Stomach smooth muscle (tissue), 2 donors: Measurements from ENCODE around the gene CDK11B.
"Not testable (repeated sequence)": the region's sequence is repeated elsewhere in the genome, so short reads cannot be mapped to it uniquely, and the experiment has no call there.

Experiments used
- H3K27ac ChIP-seq: one replicate; pipeline ENCODE4 v1.7.0; 2013; ENCODE audit warnings: mild to moderate bottlenecking, low read length, inconsistent platforms
- H3K27me3 ChIP-seq, 2 donors: one replicate each; pipeline ENCODE4 v1.7.0; 2013; ENCODE audit warnings: low read length in 2 of 2; ENCODE audit not compliant: insufficient read depth in 2 of 2, control insufficient read depth in 1 of 2
- H3K36me3 ChIP-seq, 2 donors: one replicate each; pipeline ENCODE4 v1.7.0; 2013; ENCODE audit warnings: low read length in 2 of 2; ENCODE audit not compliant: control insufficient read depth in 2 of 2, insufficient read depth in 2 of 2
- H3K4me1 ChIP-seq: one replicate; pipeline ENCODE4 v1.7.0; 2013; ENCODE audit warnings: low read length; ENCODE audit not compliant: control insufficient read depth, insufficient read depth
- H3K4me3 ChIP-seq, 2 donors: one replicate each; pipeline ENCODE4 v1.7.0; 2013; ENCODE audit warnings: low read length in 2 of 2
- H3K9ac ChIP-seq, 2 donors: one replicate each; pipeline ENCODE4 v1.7.0; 2013; ENCODE audit warnings: low read length in 2 of 2, mild to moderate bottlenecking in 1 of 2
- H3K9me3 ChIP-seq, 2 donors: one replicate each; pipeline ENCODE4 v1.7.0; 2013; ENCODE audit warnings: low read length in 2 of 2; ENCODE audit not compliant: control insufficient read depth in 2 of 2
- donor health status: healthy.
- donor health status: Pancreatic carcinoma.

Gene CDK11B

GRCh38 chr1:1646326-1646725, 12.5 kb downstream of the CDK11B start:
- H3K9me3 ChIP-seq, H3K27me3 ChIP-seq, H3K27ac ChIP-seq, H3K4me1 ChIP-seq, H3K4me3 ChIP-seq, H3K9ac ChIP-seq: not testable (repeated sequence)
- H3K36me3 ChIP-seq, result peaks cover 20 to 23% of the 10 kb centered on the region in 2 donors

GRCh38 chr1:1640711-1641461, 17.9 kb downstream of the CDK11B start:
- not testable (repeated sequence) for H3K9ac ChIP-seq, H3K9me3 ChIP-seq, H3K27me3 ChIP-seq, H3K4me1 ChIP-seq, H3K36me3 ChIP-seq, H3K27ac ChIP-seq, H3K4me3 ChIP-seq

- not testable (repeated sequence) for H3K9me3 ChIP-seq, H3K36me3 ChIP-seq, H3K9ac ChIP-seq, H3K4me3 ChIP-seq, H3K27ac ChIP-seq, H3K4me1 ChIP-seq, H3K27me3 ChIP-seq
These were observed 18.7 kb downstream of the CDK11B start for GRCh38 chr1:1640081-1640480.

GRCh38 chr1:1639368-1639767, 19.4 kb downstream of the CDK11B start:
- not testable (repeated sequence) for H3K9me3 ChIP-seq

GRCh38 chr1:1638528-1638927, 20.3 kb downstream of the CDK11B start:
- H3K4me1 ChIP-seq, H3K27ac ChIP-seq, H3K4me3 ChIP-seq, H3K9ac ChIP-seq, H3K27me3 ChIP-seq, H3K36me3 ChIP-seq, H3K9me3 ChIP-seq: not testable (repeated sequence)

More at GRCh38 chr1:1639368-1639767, 19.4 kb downstream of the CDK11B start:
- H3K4me3 ChIP-seq, H3K4me1 ChIP-seq, H3K36me3 ChIP-seq, H3K9ac ChIP-seq, H3K27ac ChIP-seq, H3K27me3 ChIP-seq: not testable (repeated sequence)

- not testable (repeated sequence) for H3K9me3 ChIP-seq, H3K9ac ChIP-seq, H3K4me3 ChIP-seq, H3K4me1 ChIP-seq, H3K27me3 ChIP-seq, H3K27ac ChIP-seq, H3K36me3 ChIP-seq
These were observed 21.3 kb downstream of the CDK11B start for GRCh38 chr1:1637479-1637875.

GRCh38 chr1:1636621-1637478, 22.0 kb downstream of the CDK11B start:
- not testable (repeated sequence) for H3K27me3 ChIP-seq, H3K4me3 ChIP-seq, H3K9me3 ChIP-seq, H3K27ac ChIP-seq, H3K4me1 ChIP-seq, H3K9ac ChIP-seq, H3K36me3 ChIP-seq

- H3K9ac ChIP-seq, H3K36me3 ChIP-seq: not testable (repeated sequence)
These were observed 24.2 kb downstream of the CDK11B start for GRCh38 chr1:1634613-1635012.

GRCh38 chr1:1633409-1633808, 25.4 kb downstream of the CDK11B start:
- not testable (repeated sequence) for H3K27ac ChIP-seq, H3K36me3 ChIP-seq, H3K4me1 ChIP-seq, H3K4me3 ChIP-seq, H3K9ac ChIP-seq, H3K9me3 ChIP-seq
- peaks cover 0 to 24% of the 10 kb centered on the region in 2 donors for H3K27me3 ChIP-seq

More at GRCh38 chr1:1634613-1635012, 24.2 kb downstream of the CDK11B start:
- not testable (repeated sequence) for H3K4me3 ChIP-seq, H3K4me1 ChIP-seq, H3K9me3 ChIP-seq, H3K27ac ChIP-seq
- peaks cover 0 to 20% of the 10 kb centered on the region in 2 donors for H3K27me3 ChIP-seq

GRCh38 chr1:1631782-1632420, 26.9 kb downstream of the CDK11B start, which contains the start of gene MMP23B:
TSS of gene MMP23B (plus strand) at chr1:1632173. CDS start at chr1:1632219, 46 bp downstream.
- no peak within 1 kb of the TSS for H3K27ac ChIP-seq
- H3K4me3 ChIP-seq, result peak within 1 kb of the TSS in 1 of 2 donors; percentile 35

More at GRCh38 chr1:1631782-1632420, 26.9 kb downstream of the CDK11B start, which contains the start of gene MMP23B:
- peaks cover 6% of the 10 kb centered on the region for H3K4me1 ChIP-seq
- peaks cover 3 to 4% of the 10 kb centered on the region in 2 donors for H3K36me3 ChIP-seq
- no peak within 1 kb of the TSS for H3K9ac ChIP-seq
- H3K9me3 ChIP-seq, result no peaks in the 10 kb centered on the region
- H3K27me3 ChIP-seq, result peaks cover 0 to 24% of the 10 kb centered on the region in 2 donors
